H1 (cell line): ENCODE results near the gene EMP2. TPM values are rescaled to one million over a fixed set of nuclear protein-coding genes. Genes with fewer than 3 reads are reported as not detected.

ENCODE experiments used
- CTCF ChIA-PET: fragments of 300-600 bp; sonication (Branson Sonifier 250); formaldehyde crosslinking; loops from one replicate; lab custom pipeline; 2021; ENCODE audit not compliant: partially characterized antibody; lab: Charles Lee
- POLR2A ChIA-PET: fragments of 300-600 bp; sonication (Branson Sonifier 250); formaldehyde crosslinking; loops from one replicate; lab custom pipeline; 2021; ENCODE audit warnings: inconsistent platforms; ENCODE audit not compliant: partially characterized antibody; lab: Charles Lee
- DNase-seq, 2 experiments: peaks; one replicate each; pipeline versions ENCODE4 v3.0.0 to v3.0.0-alpha.2; 2010 to 2022; ENCODE audit warnings: low spot score in 2 of 2, low read depth in 1 of 2, mixed read lengths in 1 of 2
- FAIRE-seq: peaks from 2 replicates; lab custom pipeline; 2011; peaks lifted over from hg19 to GRCh38; lab: Jason Lieb, UNC
- H2AFZ ChIP-seq: 2 replicates; pipeline ENCODE4 v1.8.1; 2012; ENCODE audit warnings: low read length, inconsistent platforms
- H2AK5ac ChIP-seq: 2 replicates; pipeline ENCODE4 v1.6.1; 2013; ENCODE audit warnings: low read depth, low read length
- H2BK120ac ChIP-seq: replicated peaks from 2 replicates; pipeline ENCODE3; 2013; ENCODE audit warnings: low read depth, low read length, inconsistent platforms
- H2BK12ac ChIP-seq: 2 replicates; pipeline ENCODE4 v1.6.1; 2013; ENCODE audit warnings: low read depth, low read length
- H2BK15ac ChIP-seq: 2 replicates; pipeline ENCODE4 v1.6.1; 2013; ENCODE audit warnings: low read length
- H2BK20ac ChIP-seq: 2 replicates; pipeline ENCODE4 v1.6.1; 2013; ENCODE audit warnings: low read length
- H2BK5ac ChIP-seq: 2 replicates; pipeline ENCODE4 v1.6.1; 2013; ENCODE audit warnings: low read depth, low read length
- H3K14ac ChIP-seq: 2 replicates; pipeline ENCODE4 v1.6.1; 2013; ENCODE audit warnings: inconsistent platforms; ENCODE audit not compliant: insufficient read length
- H3K18ac ChIP-seq: 2 replicates; pipeline ENCODE4 v1.6.1; 2013; ENCODE audit warnings: low read length; ENCODE audit errors: extremely low read depth
- H3K23ac ChIP-seq: 2 replicates; pipeline ENCODE4 v1.6.1; 2013; ENCODE audit warnings: inconsistent platforms; ENCODE audit not compliant: insufficient read length
- H3K23me2 ChIP-seq: 2 replicates; pipeline ENCODE4 v1.6.1; 2013; ENCODE audit warnings: low read depth, low read length
- H3K27ac ChIP-seq: 2 replicates; pipeline ENCODE4 v1.6.1; 2011; ENCODE audit warnings: low read depth, low read length, inconsistent platforms
- H3K27me3 ChIP-seq, 4 experiments: replicated peaks in 1 of 4; 1 replicate in 1 of 4; 2 replicates in 3 of 4; pipeline versions ENCODE4 v1.6.1 to v1.8.1; 2011 to 2013; ENCODE audit warnings: low read length in 3 of 4, mild to moderate bottlenecking in 3 of 4, inconsistent platforms in 2 of 4, mixed read lengths in 2 of 4, moderate library complexity in 1 of 4; ENCODE audit not compliant: control insufficient read depth in 3 of 4, insufficient read depth in 3 of 4; ENCODE audit errors: extremely low read depth in 1 of 4
- H3K36me3 ChIP-seq, 4 experiments: 2 replicates each; pipeline versions ENCODE4 v1.6.1 to v1.8.1; 2011 to 2013; ENCODE audit warnings: mild to moderate bottlenecking in 4 of 4, low read length in 3 of 4, moderate library complexity in 2 of 4, control low read depth in 1 of 4, inconsistent platforms in 1 of 4; ENCODE audit not compliant: insufficient read depth in 4 of 4, control insufficient read depth in 2 of 4
- H3K4ac ChIP-seq: replicated peaks from 2 replicates; pipeline ENCODE3; 2013; ENCODE audit warnings: low read length, low read depth, mixed read lengths, inconsistent platforms; ENCODE audit not compliant: insufficient read length
- H3K4me1 ChIP-seq, 4 experiments: replicated peaks in 1 of 4; 1 replicate in 1 of 4; 2 replicates in 3 of 4; pipeline versions ENCODE4 v1.6.1 to v1.8.1; 2011 to 2013; ENCODE audit warnings: low read length in 3 of 4, inconsistent platforms in 2 of 4, mixed read lengths in 1 of 4; ENCODE audit not compliant: insufficient read depth in 4 of 4, control insufficient read depth in 3 of 4
- H3K4me2 ChIP-seq, 2 experiments: 2 replicates each; pipeline versions ENCODE4 v1.6.1 to v1.8.1; 2011 to 2013; ENCODE audit warnings: low read depth in 2 of 2, low read length in 2 of 2, control low read depth in 1 of 2, inconsistent platforms in 1 of 2, mild to moderate bottlenecking in 1 of 2; ENCODE audit not compliant: insufficient read depth in 1 of 2
- H3K4me3 ChIP-seq, 4 experiments: fragments of 200-600, 300-600 bp in 1 of 4; sonication (generic), shearing (Covaris generic), sonication (Bioruptor Twin) in 1 of 4; 2 replicates each; pipeline versions ENCODE4 v1.5.1 to v1.8.1; 2011 to 2016; ENCODE audit warnings: low read length in 4 of 4, low read depth in 3 of 4, control low read depth in 2 of 4, inconsistent platforms in 2 of 4, mild to moderate bottlenecking in 2 of 4, mixed read lengths in 1 of 4, moderate library complexity in 1 of 4; ENCODE audit not compliant: insufficient read depth in 2 of 4; ENCODE audit errors: extremely low read depth in 1 of 4
- H3K56ac ChIP-seq: replicated peaks from 2 replicates; pipeline ENCODE3; 2013; ENCODE audit warnings: low read depth, mild to moderate bottlenecking, mixed read lengths, low read length, inconsistent platforms; ENCODE audit not compliant: insufficient read length
- H3K79me1 ChIP-seq: 2 replicates; pipeline ENCODE4 v1.6.1; 2013; ENCODE audit warnings: low read depth, low read length, control low read depth
- H3K79me2 ChIP-seq, 2 experiments: 2 replicates each; pipeline versions ENCODE4 v1.6.1 to v1.8.1; 2012 to 2013; ENCODE audit warnings: low read length in 2 of 2, mild to moderate bottlenecking in 2 of 2, inconsistent platforms in 1 of 2; ENCODE audit not compliant: insufficient read depth in 2 of 2, control insufficient read depth in 1 of 2
- H3K9ac ChIP-seq, 4 experiments: replicated peaks in 1 of 4; 1 replicate in 1 of 4; 2 replicates in 3 of 4; pipeline versions ENCODE4 v1.6.1 to v1.8.1; 2011 to 2013; ENCODE audit warnings: low read depth in 3 of 4, low read length in 3 of 4, control low read depth in 2 of 4, mild to moderate bottlenecking in 2 of 4, moderate library complexity in 2 of 4, inconsistent platforms in 1 of 4; ENCODE audit errors: extremely low read depth in 1 of 4
- H3K9me3 ChIP-seq, 2 experiments: 2 replicates each; pipeline versions ENCODE4 v1.6.1 to v1.8.1; 2012 to 2013; ENCODE audit warnings: mild to moderate bottlenecking in 2 of 2, moderate library complexity in 2 of 2, control low read depth in 1 of 2, inconsistent platforms in 1 of 2, low read depth in 1 of 2, low read length in 1 of 2, mixed read lengths in 1 of 2; ENCODE audit not compliant: insufficient read depth in 2 of 2
- H4K20me1 ChIP-seq, 2 experiments: replicated peaks in 1 of 2; 2 replicates each; pipeline versions ENCODE3 to v1.8.1; 2011 to 2013; ENCODE audit warnings: inconsistent platforms in 2 of 2, low read length in 2 of 2, mild to moderate bottlenecking in 1 of 2; ENCODE audit not compliant: insufficient read depth in 2 of 2, control insufficient read depth in 1 of 2
- H4K5ac ChIP-seq: 2 replicates; pipeline ENCODE4 v1.6.1; 2013; ENCODE audit warnings: low read length, low read depth, mixed read lengths, inconsistent platforms; ENCODE audit not compliant: insufficient read length
- H4K8ac ChIP-seq: 2 replicates; pipeline ENCODE4 v1.8.0; 2013; ENCODE audit warnings: mild to moderate bottlenecking, moderate library complexity, low read length, inconsistent platforms; ENCODE audit not compliant: insufficient read depth; ENCODE audit errors: extremely low read depth
- H4K91ac ChIP-seq: replicated peaks from 2 replicates; pipeline ENCODE3; 2013; ENCODE audit warnings: low read length, mixed read lengths, inconsistent platforms; ENCODE audit not compliant: insufficient read length
- CHD1 ChIP-seq: IDR thresholded peaks from 2 replicates; pipeline ENCODE4 v1.6.1; 2012; ENCODE audit warnings: low read depth, low read length, improper control_type of control experiment
- POLR2AphosphoS5 ChIP-seq: IDR thresholded peaks from 2 replicates; pipeline ENCODE4 v1.6.1; 2011; ENCODE audit warnings: low read depth, low read length
- RAD21 ChIP-seq, 2 experiments: IDR thresholded peaks in 1 of 2; conservative IDR thresholded peaks in 1 of 2; 2 replicates each; pipeline ENCODE4 v1.6.1; 2011; ENCODE audit warnings: low read depth in 2 of 2, low read length in 2 of 2, improper control_type of control experiment in 1 of 2, inconsistent platforms in 1 of 2, mild to moderate bottlenecking in 1 of 2, moderate library complexity in 1 of 2
- RBBP5 ChIP-seq: IDR thresholded peaks from 2 replicates; pipeline ENCODE4 v1.7.1; 2012; ENCODE audit warnings: low read depth, mild to moderate bottlenecking, inconsistent platforms, low read length, moderate library complexity, borderline replicate concordance
- SP4 ChIP-seq: IDR thresholded peaks from 2 replicates; pipeline ENCODE4 v1.6.1; 2012; ENCODE audit warnings: low read length, inconsistent platforms
- SRF ChIP-seq: IDR thresholded peaks from 2 replicates; pipeline ENCODE4 v1.6.1; 2011; ENCODE audit warnings: mild to moderate bottlenecking, low read depth, low read length, moderate library complexity
- ZNF274 ChIP-seq: IDR thresholded peaks from 2 replicates; pipeline ENCODE4 v1.7.0; 2012; ENCODE audit warnings: low read length, borderline replicate concordance; ENCODE audit errors: extremely low read depth
- WGBS, 2 experiments: shearing (Covaris generic) in 1 of 2; methylation state at CpG; one replicate each; pipeline versions ENCODE4 v1.1.6 to v1.1.7; 2013 to 2015; ENCODE audit warnings: low lambda C conversion rate in 2 of 2, mixed read lengths in 2 of 2, inconsistent platforms in 1 of 2, low coverage in 1 of 2, missing lambda C conversion rate in 1 of 2; ENCODE audit not compliant: insufficient replicate concordance in 2 of 2, insufficient coverage in 1 of 2, insufficient read length in 1 of 2; ENCODE audit errors: extremely low coverage in 1 of 2, missing lambda C conversion rate in 1 of 2; 5-methylcytosine and 5-hydroxymethylcytosine counted together
- polyA plus RNA-seq, 7 experiments: library from polyadenylated mRNA; depleted of rRNA in 3 of 7; stranded (reverse) in 5 of 7; unstranded in 2 of 7; fragments of >200 nt in 5 of 7; fragments of 200-250 nt in 2 of 7; gene quantifications; 1 replicate in 5 of 7; 2 replicates in 1 of 7; 4 replicates in 1 of 7; pipeline versions ENCODE4 v1.2.1 to v1.2.3, GENCODE V29; 2011 to 2013; ENCODE audit warnings: missing spikeins in 2 of 7, mixed read lengths in 2 of 7
- total RNA-seq: library from RNA; stranded (reverse); fragmentation: NEBNext Ultra II Directional; extraction: Animal tissue kit (Norgen Biotek cat#: 25700); gene quantifications from 2 replicates; pipeline ENCODE4 v1.2.1, GENCODE V29; 2021
- TF ChIP-seq, protein P1 (sequence below): IDR thresholded peaks from 2 replicates; pipeline ENCODE4 v1.6.1; 2012; ENCODE audit warnings: inconsistent platforms
- TF ChIP-seq, protein P2 (sequence below): IDR thresholded peaks from 2 replicates; pipeline ENCODE4 v1.6.1; 2012; ENCODE audit warnings: low read length, inconsistent platforms

The EMP2 gene
- total and polyA plus RNA-seq, 2 of the 8 experiments (the other 6 are each of a cell fraction or from before 2014, with no cell fraction given) = 22.6 to 23.3 TPM

DNA sequence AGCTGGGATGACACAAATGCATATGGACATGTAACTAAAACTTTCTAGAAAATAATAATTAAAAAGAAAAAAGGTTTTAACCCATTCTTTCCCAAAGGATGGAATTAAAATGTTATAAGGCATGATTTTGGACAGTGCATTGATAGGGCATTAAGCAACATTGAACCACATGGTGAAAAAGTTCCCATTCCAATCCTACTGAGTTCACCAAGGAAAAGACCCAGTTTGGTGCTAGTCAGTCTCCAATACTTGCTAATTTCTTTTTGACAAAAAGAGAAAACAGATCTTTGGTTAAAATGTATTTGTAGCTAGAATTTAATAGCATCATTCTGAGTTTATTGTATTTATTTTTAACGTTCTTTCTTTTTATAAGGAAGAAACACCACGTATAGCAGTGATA is 28.1 kb downstream of the EMP2 start:
- Histone ChIP-seq H3K9me3 (peaks cover 7 to 11% of the 10 kb centered on the region in 2 experiments; a peak in 1 of 4 replicates), H3K4me3 (no peak overlapping the region), H2BK12ac (no peak overlapping the region), H3K4ac (no peak overlapping the region), H3K18ac (no peak overlapping the region), H3K27ac (no peak overlapping the region), H3K4me1 (peaks cover 0 to 4% (median 0%) of the 10 kb centered on the region in 4 experiments; a peak in 2 of 7 replicates), H3K27me3 (no peaks in the 10 kb centered on the region), H2AK5ac (no peak overlapping the region), H4K5ac (no peak overlapping the region), H3K4me2 (no peak overlapping the region), H3K14ac (no peak overlapping the region), H3K79me2 (no peaks in the 10 kb centered on the region), H3K79me1 (no peaks in the 10 kb centered on the region), H3K56ac (no peak overlapping the region), H4K8ac (no peak overlapping the region), H2BK120ac (no peak overlapping the region), H3K23me2 (no peaks in the 10 kb centered on the region), H2BK15ac (no peak overlapping the region), H2AFZ (no peak overlapping the region), H2BK20ac (no peak overlapping the region), H4K20me1 (no peaks in the 10 kb centered on the region), H4K91ac (no peak overlapping the region), H3K23ac (no peak overlapping the region), H3K9ac (no peak overlapping the region), H3K36me3 (peaks cover 0 to 3% (median under 1%) of the 10 kb centered on the region in 4 experiments; a peak in 3 of 8 replicates), H2BK5ac (no peak overlapping the region)
- ChIA-PET POLR2A (no interaction called here), CTCF (interaction anchor here (0.7 to 1.2 kb wide), 2 partner anchors 28 to 184 kb away, joined by 3 to 4 read pairs; partner anchors contain the start of gene EMP2)
- DNase-seq (no peak), FAIRE-seq (no peak)
- WGBS, 2 experiments = 94% methylated on average over 2 of the region's 2 CpGs; no CpG with 5 or more reads in 1 of the 2 experiments
- TF ChIP-seq CHD1 (no peak), ZNF274 (no peak), RBBP5 (no peak), POLR2AphosphoS5 (no peak), RAD21 (IDR thresholded peaks at IDR 0.05 in 1 of 2, conservative IDR thresholded peaks at IDR 0.05 in 1 of 2; ENCODE audit: low read depth in 2 of 2, low read length in 2 of 2) (no peak), SRF (no peak), SP4 (no peak)
- TF ChIP-seq, protein P1, sequence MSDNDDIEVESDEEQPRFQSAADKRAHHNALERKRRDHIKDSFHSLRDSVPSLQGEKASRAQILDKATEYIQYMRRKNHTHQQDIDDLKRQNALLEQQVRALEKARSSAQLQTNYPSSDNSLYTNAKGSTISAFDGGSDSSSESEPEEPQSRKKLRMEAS = no peak
- TF ChIP-seq, protein P2, sequence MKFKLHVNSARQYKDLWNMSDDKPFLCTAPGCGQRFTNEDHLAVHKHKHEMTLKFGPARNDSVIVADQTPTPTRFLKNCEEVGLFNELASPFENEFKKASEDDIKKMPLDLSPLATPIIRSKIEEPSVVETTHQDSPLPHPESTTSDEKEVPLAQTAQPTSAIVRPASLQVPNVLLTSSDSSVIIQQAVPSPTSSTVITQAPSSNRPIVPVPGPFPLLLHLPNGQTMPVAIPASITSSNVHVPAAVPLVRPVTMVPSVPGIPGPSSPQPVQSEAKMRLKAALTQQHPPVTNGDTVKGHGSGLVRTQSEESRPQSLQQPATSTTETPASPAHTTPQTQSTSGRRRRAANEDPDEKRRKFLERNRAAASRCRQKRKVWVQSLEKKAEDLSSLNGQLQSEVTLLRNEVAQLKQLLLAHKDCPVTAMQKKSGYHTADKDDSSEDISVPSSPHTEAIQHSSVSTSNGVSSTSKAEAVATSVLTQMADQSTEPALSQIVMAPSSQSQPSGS = no peak
